Neural cell (in vitro differentiated cells): Measurements from ENCODE around the gene TNS3.

Source experiments
- CTCF ChIP-seq: fragments of 450-650 bp; IDR thresholded peaks from 2 replicates; pipeline ENCODE4 v1.5.1; 2014; ENCODE audit warnings: antibody characterized with exemption, mild to moderate bottlenecking, moderate library complexity; ENCODE audit not compliant: poor library complexity, severe bottlenecking
- EP300 ChIP-seq: fragments of 450-650 bp; conservative IDR thresholded peaks from 2 replicates; pipeline ENCODE4 v1.6.1; 2014; ENCODE audit warnings: antibody characterized with exemption, mild to moderate bottlenecking, moderate library complexity; ENCODE audit not compliant: poor library complexity, severe bottlenecking
- EZH2 ChIP-seq: fragments of 200-600, 300-800 bp; shearing (Covaris generic), sonication (generic); IDR thresholded peaks from 2 replicates; pipeline ENCODE4 v1.6.1; 2014; ENCODE audit warnings: antibody characterized with exemption, low read length, borderline replicate concordance, mild to moderate bottlenecking; ENCODE audit not compliant: insufficient read depth, poor library complexity, severe bottlenecking
- MXI1 ChIP-seq: fragments of 450-650 bp; conservative IDR thresholded peaks from 2 replicates; pipeline ENCODE4 v1.6.1; 2014; ENCODE audit warnings: antibody characterized with exemption, mild to moderate bottlenecking; ENCODE audit not compliant: poor library complexity, severe bottlenecking
- POLR2AphosphoS5 ChIP-seq: IDR thresholded peaks from 2 replicates; pipeline ENCODE4 v1.6.1; 2012
- RAD21 ChIP-seq: fragments of 450-650 bp; conservative IDR thresholded peaks from 2 replicates; pipeline ENCODE4 v1.6.1; 2014; ENCODE audit warnings: antibody characterized with exemption, mild to moderate bottlenecking, moderate library complexity
- REST ChIP-seq: IDR thresholded peaks from 2 replicates; pipeline ENCODE4 v1.6.1; 2012; ENCODE audit warnings: borderline replicate concordance
- TAF1 ChIP-seq: IDR thresholded peaks from 2 replicates; pipeline ENCODE4 v1.6.1; 2012; ENCODE audit warnings: low read depth

- TF ChIP-seq CTCF (no peak), MXI1 (no peak), EZH2 (no peak), POLR2AphosphoS5 (no peak), TAF1 (no peak), RAD21 (no peak), REST (no peak), EP300 (no peak)
Measured at GRCh38 chr7:47298636-47299035, 283.3 kb downstream of the TNS3 start.
